ENCODE results near the gene PLA2G3. TPM values are rescaled to one million over a fixed set of nuclear protein-coding genes. Genes with fewer than 3 reads are reported as not detected.

The PLA2G3 gene
- total and polyA plus RNA-seq, 2 donors from 2014 or later: 1.2 TPM; not detected in 1

DNA sequence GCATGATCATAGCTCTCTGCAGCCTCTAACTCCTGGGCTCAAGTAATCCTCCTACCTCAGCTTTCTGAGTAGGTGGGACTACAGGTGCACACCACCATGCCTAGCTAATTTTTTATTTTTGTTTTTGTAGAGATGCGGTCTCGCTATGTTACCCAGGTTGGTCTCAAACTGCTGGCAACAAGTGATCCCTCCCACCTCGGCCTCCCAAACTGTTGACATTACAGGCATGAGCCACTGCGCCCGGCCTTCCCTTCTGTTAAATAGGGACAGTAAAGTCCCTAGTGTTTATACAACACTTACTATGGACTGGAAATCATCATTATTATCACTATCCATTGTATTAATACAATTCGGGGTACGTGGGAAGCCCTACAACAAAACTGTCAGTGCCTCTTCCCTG lies 45.6 kb downstream of the PLA2G3 start:
- Histone ChIP-seq H3K4me3 (ENCODE audit: low read length in 3 of 3) (no peak overlapping the region), H3K9me3 (ENCODE audit: control insufficient read depth in 2 of 3, insufficient read depth in 1 of 3, low read length in 3 of 3) (no peaks in the 10 kb centered on the region), H3K9ac (ENCODE audit: low read length in 3 of 3) (no peak overlapping the region), H3K4me1 (ENCODE audit: control insufficient read depth in 2 of 3, insufficient read depth in 2 of 3, low read depth in 1 of 3, low read length in 3 of 3) (peaks cover 0 to 6% (median 0%) of the 10 kb centered on the region in 3 donors), H3K36me3 (ENCODE audit: control insufficient read depth in 2 of 3, insufficient read depth in 3 of 3, low read length in 3 of 3) (peaks cover 0 to 56% (median 35%) of the 10 kb centered on the region in 3 donors), H3K27me3 (ENCODE audit: control insufficient read depth, insufficient read depth, low read length) (no peaks in the 10 kb centered on the region), H3K27ac (ENCODE audit: low read depth in 2 of 2, low read length in 2 of 2) (no peak overlapping the region)
- FAIRE-seq: no peak
- TF ChIP-seq, protein P1, sequence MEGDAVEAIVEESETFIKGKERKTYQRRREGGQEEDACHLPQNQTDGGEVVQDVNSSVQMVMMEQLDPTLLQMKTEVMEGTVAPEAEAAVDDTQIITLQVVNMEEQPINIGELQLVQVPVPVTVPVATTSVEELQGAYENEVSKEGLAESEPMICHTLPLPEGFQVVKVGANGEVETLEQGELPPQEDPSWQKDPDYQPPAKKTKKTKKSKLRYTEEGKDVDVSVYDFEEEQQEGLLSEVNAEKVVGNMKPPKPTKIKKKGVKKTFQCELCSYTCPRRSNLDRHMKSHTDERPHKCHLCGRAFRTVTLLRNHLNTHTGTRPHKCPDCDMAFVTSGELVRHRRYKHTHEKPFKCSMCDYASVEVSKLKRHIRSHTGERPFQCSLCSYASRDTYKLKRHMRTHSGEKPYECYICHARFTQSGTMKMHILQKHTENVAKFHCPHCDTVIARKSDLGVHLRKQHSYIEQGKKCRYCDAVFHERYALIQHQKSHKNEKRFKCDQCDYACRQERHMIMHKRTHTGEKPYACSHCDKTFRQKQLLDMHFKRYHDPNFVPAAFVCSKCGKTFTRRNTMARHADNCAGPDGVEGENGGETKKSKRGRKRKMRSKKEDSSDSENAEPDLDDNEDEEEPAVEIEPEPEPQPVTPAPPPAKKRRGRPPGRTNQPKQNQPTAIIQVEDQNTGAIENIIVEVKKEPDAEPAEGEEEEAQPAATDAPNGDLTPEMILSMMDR (IDR thresholded peaks at IDR 0.05; ENCODE audit: borderline replicate concordance, extremely low read depth, insufficient read depth): no peak
- intact Hi-C loops (cut with DNase I): no loop called here
- no peak for DNase-seq

DNA sequence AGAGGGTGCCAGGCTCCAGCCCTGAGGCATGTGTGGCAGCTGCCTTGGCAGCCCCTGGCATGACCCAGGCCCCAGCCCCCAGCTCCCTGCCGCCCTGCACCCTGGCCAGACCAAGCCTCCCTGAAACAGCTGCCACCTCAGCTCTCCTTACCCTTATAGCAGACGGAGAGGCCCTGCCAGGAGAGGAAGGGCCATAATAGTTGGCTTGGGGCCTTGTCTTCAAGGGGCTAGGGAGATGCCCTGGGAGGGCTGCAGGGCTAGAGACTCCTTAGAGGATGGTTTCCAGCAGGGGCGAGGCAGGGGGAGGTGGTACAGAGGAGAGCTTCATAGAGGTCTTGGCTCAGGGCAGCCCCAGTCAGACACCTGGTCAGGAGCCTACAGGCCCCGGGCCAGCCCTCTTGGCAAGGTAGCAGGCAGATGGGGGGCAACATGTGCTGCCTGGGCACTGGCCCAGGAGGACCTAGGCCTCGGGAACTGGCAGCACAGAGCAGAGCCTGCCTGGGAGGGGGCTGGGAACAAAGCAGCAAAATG lies 46.2 kb downstream of the PLA2G3 start:
- Histone ChIP-seq H3K9me3 (ENCODE audit: control insufficient read depth in 2 of 3, insufficient read depth in 1 of 3, low read length in 3 of 3) (no peaks in the 10 kb centered on the region), H3K27me3 (ENCODE audit: control insufficient read depth, insufficient read depth, low read length) (no peaks in the 10 kb centered on the region), H3K9ac (ENCODE audit: low read length in 3 of 3) (peak overlapping the region in 1 of 3 donors; percentile 7), H3K36me3 (ENCODE audit: control insufficient read depth in 2 of 3, insufficient read depth in 3 of 3, low read length in 3 of 3) (peaks cover 0 to 56% (median 35%) of the 10 kb centered on the region in 3 donors), H3K4me1 (ENCODE audit: control insufficient read depth in 2 of 3, insufficient read depth in 2 of 3, low read depth in 1 of 3, low read length in 3 of 3) (peaks cover 0 to 6% (median 0%) of the 10 kb centered on the region in 3 donors), H3K27ac (ENCODE audit: low read depth in 2 of 2, low read length in 2 of 2) (no peak overlapping the region), H3K4me3 (ENCODE audit: low read length in 3 of 3) (no peak overlapping the region)
- no peak for DNase-seq
- TF ChIP-seq, protein P1 (IDR thresholded peaks at IDR 0.05; ENCODE audit: borderline replicate concordance, extremely low read depth, insufficient read depth): no peak
- intact Hi-C loops (cut with DNase I): no loop called here
- no peak for FAIRE-seq

DNA sequence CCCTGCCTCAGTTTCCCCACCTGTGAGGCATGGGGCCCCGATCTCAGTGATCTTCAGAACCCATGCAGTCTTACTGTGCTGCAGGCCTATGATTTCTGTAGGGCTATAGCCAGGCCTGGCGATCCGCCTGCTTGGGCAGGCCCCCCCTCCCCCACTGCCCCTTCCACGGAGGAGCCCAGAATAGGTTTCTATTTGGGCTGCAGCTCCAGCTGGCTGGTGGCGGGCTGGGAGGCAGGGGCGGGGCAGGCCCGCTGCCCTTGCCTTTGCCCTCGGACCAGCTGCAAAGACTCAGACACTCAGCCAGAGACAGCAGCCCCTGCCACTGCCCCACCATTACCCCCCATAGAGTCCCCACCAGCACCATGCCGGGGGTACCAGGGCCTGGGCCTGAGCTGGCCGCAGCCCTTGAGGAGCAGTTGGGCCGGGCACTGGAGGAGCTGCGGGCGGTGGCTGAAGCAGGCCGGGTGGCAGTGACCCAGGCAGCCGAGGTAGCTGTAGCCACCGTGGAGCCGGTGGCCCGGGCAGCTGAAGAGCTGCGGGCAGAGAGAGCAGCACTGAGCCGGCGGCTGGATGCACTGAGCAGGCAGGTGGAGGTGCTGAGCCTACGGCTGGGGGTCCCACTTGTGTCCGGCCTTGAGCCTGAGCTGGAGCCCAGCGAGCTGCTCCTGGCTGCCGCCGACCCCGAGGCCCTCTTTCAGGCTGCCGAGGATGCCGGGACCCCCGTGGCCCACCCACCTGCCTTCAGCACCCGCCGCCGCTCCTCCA lies 47.0 kb downstream of the PLA2G3 start:
- intact Hi-C loops (cut with DNase I): no loop called here
- FAIRE-seq: no peak
- DNase-seq: peak in 1 of 5 donors; percentile 56
- Histone ChIP-seq H3K27ac (ENCODE audit: low read depth in 2 of 2, low read length in 2 of 2) (peak overlapping the region in 1 of 2 donors; percentile 43), H3K4me1 (ENCODE audit: control insufficient read depth in 2 of 3, insufficient read depth in 2 of 3, low read depth in 1 of 3, low read length in 3 of 3) (peaks cover 0 to 6% (median 0%) of the 10 kb centered on the region in 3 donors), H3K9me3 (ENCODE audit: control insufficient read depth in 2 of 3, insufficient read depth in 1 of 3, low read length in 3 of 3) (no peaks in the 10 kb centered on the region), H3K36me3 (ENCODE audit: control insufficient read depth in 2 of 3, insufficient read depth in 3 of 3, low read length in 3 of 3) (peaks cover 0 to 64% (median 40%) of the 10 kb centered on the region in 3 donors), H3K9ac (ENCODE audit: low read length in 3 of 3) (no peak overlapping the region), H3K27me3 (ENCODE audit: control insufficient read depth, insufficient read depth, low read length) (no peaks in the 10 kb centered on the region), H3K4me3 (ENCODE audit: low read length in 3 of 3) (no peak overlapping the region)
- TF ChIP-seq, protein P1 (IDR thresholded peaks at IDR 0.05; ENCODE audit: borderline replicate concordance, extremely low read depth, insufficient read depth): no peak

Data from kidney (tissue), 14 donors.